ENCODE measurements around the gene NSDHL.
"Not testable (repeated sequence)": the region's sequence is repeated elsewhere in the genome, so short reads cannot be mapped to it uniquely, and the experiment has no call there.

NSDHL gene

GRCh38 chrX:152833378-152833777 lies 2.5 kb downstream of the NSDHL start:
- no peak for ATAC-seq
- no peak for TF ChIP-seq BACH2 (CRISPR knock-in tag; IDR thresholded peaks at IDR 0.05; ENCODE audit: borderline replicate concordance)
- TF ChIP-seq CSDC2 (CRISPR knock-in tag; IDR thresholded peaks at IDR 0.05) = no peak
- no peak for TF ChIP-seq GLIS3 (CRISPR knock-in tag; IDR thresholded peaks at IDR 0.05)
- TF ChIP-seq TCF4 (CRISPR knock-in tag; IDR thresholded peaks at IDR 0.05; ENCODE audit: borderline replicate concordance) = no peak
- no peak for TF ChIP-seq ZFP3 (CRISPR knock-in tag; IDR thresholded peaks at IDR 0.05)
- TF ChIP-seq PATZ1 (CRISPR knock-in tag; IDR thresholded peaks at IDR 0.05; ENCODE audit: borderline replicate concordance) = no peak
- TF ChIP-seq ZNF565 (CRISPR knock-in tag; conservative IDR thresholded peaks at IDR 0.05; ENCODE audit: low read depth) = no peak
- TF ChIP-seq CREB5 (CRISPR knock-in tag; IDR thresholded peaks at IDR 0.05; ENCODE audit: low read depth) = no peak
- TF ChIP-seq ZFP30 (CRISPR knock-in tag; IDR thresholded peaks at IDR 0.05) = no peak
- TF ChIP-seq TSHZ2 (CRISPR knock-in tag; IDR thresholded peaks at IDR 0.05) = no peak
- TF ChIP-seq OSR1 (CRISPR knock-in tag; IDR thresholded peaks at IDR 0.05) = no peak
- TF ChIP-seq TOX (CRISPR knock-in tag; IDR thresholded peaks at IDR 0.05; ENCODE audit: borderline replicate concordance) = no peak
- TF ChIP-seq ARNTL (CRISPR knock-in tag; IDR thresholded peaks at IDR 0.05; ENCODE audit: borderline replicate concordance, low read depth) = no peak
- no peak for TF ChIP-seq PPARA (CRISPR knock-in tag; IDR thresholded peaks at IDR 0.05; ENCODE audit: borderline replicate concordance)
- no peak for TF ChIP-seq ESRRG (CRISPR knock-in tag; IDR thresholded peaks at IDR 0.05)
- no peak for TF ChIP-seq RARB (CRISPR knock-in tag; IDR thresholded peaks at IDR 0.05)
- TF ChIP-seq ISL1 (CRISPR knock-in tag; IDR thresholded peaks at IDR 0.05) = no peak
- TF ChIP-seq ZNF70 (CRISPR knock-in tag; IDR thresholded peaks at IDR 0.05) = no peak

GRCh38 chrX:152835470-152835869 lies 4.6 kb downstream of the NSDHL start:
- ATAC-seq = not testable (repeated sequence)

- no peak for ATAC-seq
- TF ChIP-seq ZFP3 (CRISPR knock-in tag; IDR thresholded peaks at IDR 0.05) = no peak
- no peak for TF ChIP-seq RARB (CRISPR knock-in tag; IDR thresholded peaks at IDR 0.05)
Observed at GRCh38 chrX:152842772-152843338, 12.0 kb downstream of the NSDHL start.

GRCh38 chrX:152843852-152844251 lies 13.0 kb downstream of the NSDHL start:
- TF ChIP-seq ARNTL (CRISPR knock-in tag; IDR thresholded peaks at IDR 0.05; ENCODE audit: borderline replicate concordance, low read depth) = no peak
- no peak for TF ChIP-seq SNAI2 (CRISPR knock-in tag; IDR thresholded peaks at IDR 0.05)
- TF ChIP-seq TCF4 (CRISPR knock-in tag; IDR thresholded peaks at IDR 0.05; ENCODE audit: borderline replicate concordance) = no peak
- TF ChIP-seq ZNF565 (CRISPR knock-in tag; conservative IDR thresholded peaks at IDR 0.05; ENCODE audit: low read depth) = no peak
- TF ChIP-seq CSRNP3 (CRISPR knock-in tag; IDR thresholded peaks at IDR 0.05) = no peak
- TF ChIP-seq RARB (CRISPR knock-in tag; IDR thresholded peaks at IDR 0.05) = no peak
- no peak for TF ChIP-seq ZC3H10 (CRISPR knock-in tag; IDR thresholded peaks at IDR 0.05)
- TF ChIP-seq TOX (CRISPR knock-in tag; IDR thresholded peaks at IDR 0.05; ENCODE audit: borderline replicate concordance) = no peak
- no peak for TF ChIP-seq CSDC2 (CRISPR knock-in tag; IDR thresholded peaks at IDR 0.05)
- no peak for TF ChIP-seq GLIS3 (CRISPR knock-in tag; IDR thresholded peaks at IDR 0.05)
- ATAC-seq = no peak

Data from SK-N-SH treated with all-trans-retinoic acid at 6 μM for 48 hours (cell line).